GM20431 (cell line): ENCODE data around the gene GLYATL1.

Experiments
- in situ Hi-C: fragments of 300-500 bp; cut with MseI, MboI; formaldehyde crosslinking; loops from one replicate; pipeline ENCODE4 v1.15.0; 2020; ENCODE audit warnings: low sequenced_read_pairs; ENCODE audit not compliant: unreplicated experiment

Gene GLYATL1

GRCh38 chr11:58939277-58939676, at the start of gene GLYATL1:
GLYATL1 (plus strand) TSS chr11:58939488; CDS start chr11:58947088, 7,600 bp downstream.
- in situ Hi-C loops, result no loop called here

GRCh38 chr11:58893899-58894298, 45.4 kb upstream of the GLYATL1 start:
- in situ Hi-C loops, result no loop called here

GRCh38 chr11:58898106-58898505, 41.2 kb upstream of the GLYATL1 start:
- in situ Hi-C loops, result no loop called here

GRCh38 chr11:58900479-58901420, 38.5 kb upstream of the GLYATL1 start:
- in situ Hi-C loops, result no loop called here

GRCh38 chr11:58902881-58903280, 36.4 kb upstream of the GLYATL1 start:
- in situ Hi-C loops, result no loop called here

GRCh38 chr11:58905011-58905720, 34.1 kb upstream of the GLYATL1 start:
- in situ Hi-C loops, result no loop called here

GRCh38 chr11:58905721-58906547, 33.4 kb upstream of the GLYATL1 start:
- in situ Hi-C loops, result no loop called here

- in situ Hi-C loops, result no loop called here
Measured at GRCh38 chr11:58907780-58908179, 31.5 kb upstream of the GLYATL1 start.

- in situ Hi-C loops, result no loop called here
Measured at GRCh38 chr11:58912124-58912523, 27.2 kb upstream of the GLYATL1 start.

- in situ Hi-C loops, result no loop called here
Measured at GRCh38 chr11:58913685-58914084, 25.6 kb upstream of the GLYATL1 start.

GRCh38 chr11:58914821-58915543, 24.3 kb upstream of the GLYATL1 start:
- in situ Hi-C loops, result no loop called here

GRCh38 chr11:58916637-58917036, 22.7 kb upstream of the GLYATL1 start:
- in situ Hi-C loops, result no loop called here

GRCh38 chr11:58917159-58917783, 22.0 kb upstream of the GLYATL1 start:
- in situ Hi-C loops, result no loop called here

GRCh38 chr11:58919561-58919960, 19.7 kb upstream of the GLYATL1 start:
- in situ Hi-C loops, result no loop called here

GRCh38 chr11:58919980-58920379, 19.3 kb upstream of the GLYATL1 start:
- in situ Hi-C loops, result no loop called here

- in situ Hi-C loops, result no loop called here
Measured at GRCh38 chr11:58921778-58922390, 17.4 kb upstream of the GLYATL1 start.

- in situ Hi-C loops, result no loop called here
Measured at GRCh38 chr11:58922479-58922878, 16.8 kb upstream of the GLYATL1 start.

GRCh38 chr11:58923300-58923788, 15.9 kb upstream of the GLYATL1 start:
- in situ Hi-C loops, result no loop called here

- in situ Hi-C loops, result no loop called here
Measured at GRCh38 chr11:58924230-58924629, 15.1 kb upstream of the GLYATL1 start.
